ENCODE results near the gene GARIN5A.

Gene GARIN5A

GRCh38 chr19:50476224-50476906 is at the start of gene GARIN5A, which contains the start of gene EMC10:
Gene GARIN5A, minus strand, starts transcription at chr19:50476848. Its CDS starts 460 bp downstream, at chr19:50476388.
Gene EMC10, plus strand, starts transcription at chr19:50476507. Its CDS starts 38 bp downstream, at chr19:50476545.
- TF ChIP-seq ZFX (IDR thresholded peaks at IDR 0.05; ENCODE audit: borderline replicate concordance), result no peak
- TF ChIP-seq CTCF (IDR thresholded peaks at IDR 0.05), result no peak
- H3K27ac ChIP-seq, result peak within 1 kb of the TSS; percentile 97

- TF ChIP-seq CTCF (IDR thresholded peaks at IDR 0.05) (no peak), ZFX (IDR thresholded peaks at IDR 0.05; ENCODE audit: borderline replicate concordance) (no peak)
- no peak overlapping the region for H3K27ac ChIP-seq
Observed at GRCh38 chr19:50522881-50523280, 46.2 kb upstream of the GARIN5A start.

- H3K27ac ChIP-seq, result no peak overlapping the region
Observed at GRCh38 chr19:50520822-50521465, 44.3 kb upstream of the GARIN5A start.

GRCh38 chr19:50519006-50519575 is 42.4 kb upstream of the GARIN5A start:
- H3K27ac ChIP-seq, result no peak overlapping the region
- TF ChIP-seq ZFX (IDR thresholded peaks at IDR 0.05; ENCODE audit: borderline replicate concordance) (no peak), CTCF (IDR thresholded peaks at IDR 0.05) (no peak)

More at GRCh38 chr19:50520822-50521465, 44.3 kb upstream of the GARIN5A start:
- TF ChIP-seq CTCF (IDR thresholded peaks at IDR 0.05), result no peak
- TF ChIP-seq ZFX (IDR thresholded peaks at IDR 0.05; ENCODE audit: borderline replicate concordance), result no peak

GRCh38 chr19:50518091-50519005 is 41.7 kb upstream of the GARIN5A start:
- TF ChIP-seq ZFX (IDR thresholded peaks at IDR 0.05; ENCODE audit: borderline replicate concordance) (no peak), CTCF (IDR thresholded peaks at IDR 0.05) (peak; percentile 82)
- no peak overlapping the region for H3K27ac ChIP-seq

GRCh38 chr19:50517704-50518075 is 41.0 kb upstream of the GARIN5A start:
- TF ChIP-seq CTCF (IDR thresholded peaks at IDR 0.05) (no peak), ZFX (IDR thresholded peaks at IDR 0.05; ENCODE audit: borderline replicate concordance) (no peak)
- no peak overlapping the region for H3K27ac ChIP-seq
